Endothelial cell of umbilical vein (primary cell): Measurements from ENCODE around the gene MARK2. TPM values are rescaled to one million over a fixed set of nuclear protein-coding genes. Genes with fewer than 3 reads are reported as not detected.

Experiments used
- BruUV-seq: library from RNA; stranded (reverse); fragments of 400-500 nt; replicated peaks from 2 replicates; lab custom pipeline; 2021; lab: Mats Ljungman, UMichigan
- CTCF ChIA-PET: fragments of 300-600, 350-600 bp; sonication (Branson Sonifier 250); formaldehyde crosslinking; loops from one replicate; lab custom pipeline; 2021; ENCODE audit warnings: antibody characterized with exemption, inconsistent platforms; lab: Charles Lee
- POLR2A ChIA-PET: fragments of 300-600, 350-600 bp; sonication (Branson Sonifier 250); formaldehyde crosslinking; loops from one replicate; lab custom pipeline; 2021; ENCODE audit warnings: antibody characterized with exemption, inconsistent platforms; lab: Charles Lee
- DNase-seq: peaks from one replicate; pipeline ENCODE4 v3.0.0-alpha.2; 2011; ENCODE audit warnings: low read depth, low spot score
- FAIRE-seq: peaks from 2 replicates; lab custom pipeline; 2011; peaks lifted over from hg19 to GRCh38; lab: Jason Lieb, UNC
- H2AFZ ChIP-seq: 2 replicates; pipeline ENCODE4 v1.6.0; 2012; ENCODE audit warnings: low read depth, low read length, control low read depth, inconsistent platforms
- H3K27ac ChIP-seq: 2 replicates; pipeline ENCODE4 v1.5.1; 2011; ENCODE audit warnings: low read depth, mild to moderate bottlenecking, control low read depth, low read length, moderate library complexity; ENCODE audit not compliant: insufficient read depth
- H3K27me3 ChIP-seq, 2 experiments: 2 replicates each; pipeline versions ENCODE4 v1.6.0 to v1.6.1; 2011; ENCODE audit warnings: low read length in 2 of 2, mixed read lengths in 1 of 2; ENCODE audit not compliant: control insufficient read depth in 2 of 2, insufficient read depth in 2 of 2
- H3K36me3 ChIP-seq, 2 experiments: 2 replicates in 1 of 2; 3 replicates in 1 of 2; pipeline ENCODE4 v1.5.1; 2011; ENCODE audit warnings: low read length in 2 of 2, mild to moderate bottlenecking in 1 of 2, moderate library complexity in 1 of 2; ENCODE audit not compliant: control insufficient read depth in 2 of 2, insufficient read depth in 2 of 2; ENCODE audit errors: extremely low read depth in 1 of 2
- H3K4me1 ChIP-seq: 3 replicates; pipeline ENCODE4 v1.5.1; 2011; ENCODE audit warnings: mild to moderate bottlenecking, low read length; ENCODE audit not compliant: control insufficient read depth, insufficient read depth; ENCODE audit errors: extremely low read depth
- H3K4me2 ChIP-seq: 2 replicates; pipeline ENCODE4 v1.6.1; 2011; ENCODE audit warnings: low read length, control low read depth, mixed read lengths; ENCODE audit not compliant: insufficient read depth
- H3K4me3 ChIP-seq, 3 experiments: fragments of 200-600 bp in 1 of 3; sonication (generic), shearing (Covaris generic) in 1 of 3; replicated peaks in 1 of 3; 2 replicates each; pipeline ENCODE4 v1.5.1; 2011 to 2016; ENCODE audit warnings: control low read depth in 3 of 3, low read length in 3 of 3, mild to moderate bottlenecking in 2 of 3, inconsistent platforms in 1 of 3, low read depth in 1 of 3, moderate library complexity in 1 of 3; ENCODE audit not compliant: insufficient read depth in 1 of 3
- H3K79me2 ChIP-seq: 2 replicates; pipeline ENCODE4 v1.6.0; 2012; ENCODE audit warnings: low read length, inconsistent platforms; ENCODE audit not compliant: control insufficient read depth, insufficient read depth
- H3K9ac ChIP-seq: replicated peaks from 2 replicates; pipeline ENCODE3; 2011; ENCODE audit warnings: low read length, control low read depth; ENCODE audit not compliant: insufficient read depth; ENCODE audit errors: extremely low read depth
- H3K9me1 ChIP-seq: replicated peaks from 3 replicates; pipeline ENCODE4 v1.6.0; 2011; ENCODE audit warnings: mild to moderate bottlenecking, low read length; ENCODE audit not compliant: control insufficient read depth, insufficient read depth; ENCODE audit errors: extremely low read depth
- H3K9me3 ChIP-seq: replicated peaks from 2 replicates; pipeline ENCODE4 v1.5.1; 2012; ENCODE audit warnings: low read length, inconsistent platforms; ENCODE audit not compliant: control insufficient read depth, insufficient read depth
- H4K20me1 ChIP-seq: replicated peaks from 2 replicates; pipeline ENCODE3; 2011; ENCODE audit warnings: mild to moderate bottlenecking, low read length; ENCODE audit not compliant: control insufficient read depth, insufficient read depth; ENCODE audit errors: extremely low read depth
- EZH2 ChIP-seq: IDR thresholded peaks from 2 replicates; pipeline ENCODE4 v1.6.1; 2012; ENCODE audit warnings: borderline replicate concordance, low read depth, mild to moderate bottlenecking, moderate library complexity, low read length, inconsistent platforms; ENCODE audit not compliant: severe bottlenecking
- FOS ChIP-seq: IDR thresholded peaks from 2 replicates; pipeline ENCODE4 v1.6.1; 2011; ENCODE audit warnings: mild to moderate bottlenecking, low read length, moderate library complexity, borderline replicate concordance; ENCODE audit not compliant: insufficient read depth
- GATA2 ChIP-seq: IDR thresholded peaks from 2 replicates; pipeline ENCODE4 v1.7.0; 2011; ENCODE audit warnings: low read depth, mild to moderate bottlenecking, moderate library complexity, mixed read lengths, low read length; ENCODE audit not compliant: insufficient read length, insufficient read depth
- JUN ChIP-seq: IDR thresholded peaks from 2 replicates; pipeline ENCODE4 v1.6.1; 2011; ENCODE audit warnings: borderline replicate concordance, low read depth; ENCODE audit not compliant: insufficient read length, insufficient read depth
- MYC ChIP-seq: IDR thresholded peaks from one replicate; pipeline ENCODE4 v1.6.1; 2011; ENCODE audit warnings: mild to moderate bottlenecking, low read depth, low read length
- POLR2A ChIP-seq: IDR thresholded peaks from 2 replicates; pipeline ENCODE4 v1.6.1; 2012; ENCODE audit warnings: low read depth, mild to moderate bottlenecking, control low read depth, low read length
- POLR2AphosphoS5 ChIP-seq: IDR thresholded peaks from 2 replicates; pipeline ENCODE4 v1.6.1; 2012; ENCODE audit warnings: low read depth, mild to moderate bottlenecking, control low read depth, low read length, moderate library complexity; ENCODE audit not compliant: insufficient read depth
- dilution Hi-C: fragments of 300-500 bp; cut with MboI; formaldehyde crosslinking; loops from one replicate; pipeline ENCODE4 v1.15.0; 2019; ENCODE audit warnings: low sequenced_read_pairs; ENCODE audit not compliant: extremely low pct_ligation_motif_present
- intact Hi-C: fragments of 100-400 bp; cut with micrococcal nuclease; formaldehyde crosslinking; loops from one replicate; pipeline ENCODE4 v1.10.0; 2022
- polyA plus RNA-seq, 4 experiments: library from polyadenylated mRNA; depleted of rRNA in 3 of 4; stranded (reverse) in 3 of 4; unstranded in 1 of 4; fragments of >200 nt; gene quantifications; 2 replicates each; pipeline versions ENCODE4 v1.2.1 to v1.2.3, GENCODE V29; 2011 to 2012; ENCODE audit warnings: missing spikeins in 1 of 4
- total RNA-seq: library from RNA; stranded (reverse); gene quantifications from 2 replicates; pipeline ENCODE4 v1.2.3, GENCODE V29; 2021
- TF ChIP-seq, protein P1 (sequence below): IDR thresholded peaks from 2 replicates; pipeline ENCODE4 v1.6.1; 2011; ENCODE audit not compliant: insufficient read depth, insufficient read length
- TF ChIP-seq, protein P2 (sequence below), 2 donors: IDR thresholded peaks; 1 replicate in 1 of 2; 2 replicates in 1 of 2; pipeline ENCODE4 v1.5.1; 2011; ENCODE audit warnings: low read length in 2 of 2, mild to moderate bottlenecking in 2 of 2, moderate library complexity in 2 of 2, control low read depth in 1 of 2, inconsistent platforms in 1 of 2, low read depth in 1 of 2; ENCODE audit not compliant: insufficient read depth in 1 of 2; ENCODE audit errors: extremely low read depth in 1 of 2

Gene MARK2
- total and polyA plus RNA-seq, 2 donors (not counting 3 experiments of a cell fraction or from before 2014, with no cell fraction given) = 16.6 to 34.7 TPM

DNA sequence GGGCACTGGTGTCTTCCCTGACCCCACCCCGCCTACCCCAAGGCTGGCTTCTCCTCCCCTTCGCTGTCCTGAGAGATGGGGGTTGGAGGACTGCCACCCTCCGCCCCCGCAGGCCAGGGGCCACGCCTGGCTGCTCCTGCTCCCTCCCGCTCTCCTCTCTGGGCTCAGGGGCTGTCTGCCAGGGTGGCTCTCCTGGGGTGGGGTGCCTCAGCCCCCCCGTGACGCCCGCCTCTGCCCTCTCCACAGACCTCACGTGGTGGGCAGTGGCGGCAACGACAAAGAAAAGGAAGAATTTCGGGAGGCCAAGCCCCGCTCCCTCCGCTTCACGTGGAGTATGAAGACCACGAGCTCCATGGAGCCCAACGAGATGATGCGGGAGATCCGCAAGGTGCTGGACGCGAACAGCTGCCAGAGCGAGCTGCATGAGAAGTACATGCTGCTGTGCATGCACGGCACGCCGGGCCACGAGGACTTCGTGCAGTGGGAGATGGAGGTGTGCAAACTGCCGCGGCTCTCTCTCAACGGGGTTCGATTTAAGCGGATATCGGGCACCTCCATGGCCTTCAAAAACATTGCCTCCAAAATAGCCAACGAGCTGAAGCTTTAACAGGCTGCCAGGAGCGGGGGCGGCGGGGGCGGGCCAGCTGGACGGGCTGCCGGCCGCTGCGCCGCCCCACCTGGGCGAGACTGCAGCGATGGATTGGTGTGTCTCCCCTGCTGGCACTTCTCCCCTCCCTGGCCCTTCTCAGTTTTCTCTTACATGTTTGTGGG is 69.9 kb downstream of the MARK2 start:
- no peaks in the 10 kb centered on the region for H3K9me3 ChIP-seq
- H3K9me1 ChIP-seq = no peaks in the 10 kb centered on the region
- H3K4me1 ChIP-seq = no peaks in the 10 kb centered on the region
- ChIA-PET POLR2A (no interaction called here), CTCF (interaction anchor here (0.7 kb wide), 1 partner anchor 12 kb away, joined by 3 read pairs; no protein-coding TSS in a partner anchor)
- H2AFZ ChIP-seq = no peak overlapping the region
- dilution Hi-C loops (no loop called here), intact Hi-C loops (no loop called here)
- no peak for DNase-seq
- H3K36me3 ChIP-seq = peaks cover 0 to 29% of the 10 kb centered on the region in 2 experiments
- H3K9ac ChIP-seq = no peak overlapping the region
- H3K27ac ChIP-seq = no peak overlapping the region
- H3K4me3 ChIP-seq = no peak overlapping the region
- no TSS peak for BruUV-seq
- H3K4me2 ChIP-seq = no peak overlapping the region
- H4K20me1 ChIP-seq = no peaks in the 10 kb centered on the region
- no peaks in the 10 kb centered on the region for H3K27me3 ChIP-seq
- FAIRE-seq = no peak
- no peak for TF ChIP-seq MYC
- TF ChIP-seq, protein P1, sequence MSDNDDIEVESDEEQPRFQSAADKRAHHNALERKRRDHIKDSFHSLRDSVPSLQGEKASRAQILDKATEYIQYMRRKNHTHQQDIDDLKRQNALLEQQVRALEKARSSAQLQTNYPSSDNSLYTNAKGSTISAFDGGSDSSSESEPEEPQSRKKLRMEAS = no peak
- TF ChIP-seq JUN = no peak
- TF ChIP-seq, protein P2, sequence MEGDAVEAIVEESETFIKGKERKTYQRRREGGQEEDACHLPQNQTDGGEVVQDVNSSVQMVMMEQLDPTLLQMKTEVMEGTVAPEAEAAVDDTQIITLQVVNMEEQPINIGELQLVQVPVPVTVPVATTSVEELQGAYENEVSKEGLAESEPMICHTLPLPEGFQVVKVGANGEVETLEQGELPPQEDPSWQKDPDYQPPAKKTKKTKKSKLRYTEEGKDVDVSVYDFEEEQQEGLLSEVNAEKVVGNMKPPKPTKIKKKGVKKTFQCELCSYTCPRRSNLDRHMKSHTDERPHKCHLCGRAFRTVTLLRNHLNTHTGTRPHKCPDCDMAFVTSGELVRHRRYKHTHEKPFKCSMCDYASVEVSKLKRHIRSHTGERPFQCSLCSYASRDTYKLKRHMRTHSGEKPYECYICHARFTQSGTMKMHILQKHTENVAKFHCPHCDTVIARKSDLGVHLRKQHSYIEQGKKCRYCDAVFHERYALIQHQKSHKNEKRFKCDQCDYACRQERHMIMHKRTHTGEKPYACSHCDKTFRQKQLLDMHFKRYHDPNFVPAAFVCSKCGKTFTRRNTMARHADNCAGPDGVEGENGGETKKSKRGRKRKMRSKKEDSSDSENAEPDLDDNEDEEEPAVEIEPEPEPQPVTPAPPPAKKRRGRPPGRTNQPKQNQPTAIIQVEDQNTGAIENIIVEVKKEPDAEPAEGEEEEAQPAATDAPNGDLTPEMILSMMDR (IDR thresholded peaks at IDR 0.05; ENCODE audit: extremely low read depth in 1 of 2, insufficient read depth in 1 of 2, low read depth in 1 of 2, low read length in 2 of 2) = no peak
- no peak for TF ChIP-seq GATA2
- no peak for TF ChIP-seq POLR2A
- no peak for TF ChIP-seq EZH2
- no peak for TF ChIP-seq POLR2AphosphoS5
- TF ChIP-seq FOS = no peak
- H3K79me2 ChIP-seq = no peaks in the 10 kb centered on the region
